Measurements from ENCODE around the gene LMF1.

Gene LMF1

GRCh38 chr16:937311-937710 lies 33.5 kb downstream of the LMF1 start:
- H3K36me3 ChIP-seq (replicated peaks) = no peaks in the 10 kb centered on the region

GRCh38 chr16:935684-936083 lies 35.1 kb downstream of the LMF1 start:
- no peaks in the 10 kb centered on the region for H3K27me3 ChIP-seq (ENCODE audit: low read depth)
- DNase-seq (ENCODE audit: low spot score in 2 of 2) = no peak
- in situ Hi-C loops (cut with MboI; ENCODE audit: low sequenced_read_pairs) = no loop called here

More at GRCh38 chr16:937311-937710, 33.5 kb downstream of the LMF1 start:
- H3K4me1 ChIP-seq = no peaks in the 10 kb centered on the region
- H3K27me3 ChIP-seq (ENCODE audit: low read depth) = no peaks in the 10 kb centered on the region
- in situ Hi-C loops (cut with MboI; ENCODE audit: low sequenced_read_pairs) = no loop called here
- DNase-seq (ENCODE audit: low spot score in 2 of 2) = no peak
- H3K9me3 ChIP-seq = 0 out of 2 replicates have a peak, but pooled peaks cover 3% of the 10 kb centered on the region
- no peak overlapping the region for H3K4me3 ChIP-seq

GRCh38 chr16:934178-934577 lies 36.6 kb downstream of the LMF1 start:
- no peaks in the 10 kb centered on the region for H3K27me3 ChIP-seq (ENCODE audit: low read depth)
- no peaks in the 10 kb centered on the region for H3K4me1 ChIP-seq
- H3K36me3 ChIP-seq (replicated peaks) = no peaks in the 10 kb centered on the region
- no peak for DNase-seq (ENCODE audit: low spot score in 2 of 2)
- no peak overlapping the region for H3K4me3 ChIP-seq
- in situ Hi-C loops (cut with MboI; ENCODE audit: low sequenced_read_pairs) = no loop called here
- H3K9me3 ChIP-seq = no peaks in the 10 kb centered on the region

More at GRCh38 chr16:935684-936083, 35.1 kb downstream of the LMF1 start:
- Histone ChIP-seq H3K4me1 (no peaks in the 10 kb centered on the region), H3K4me3 (no peak overlapping the region), H3K36me3 (replicated peaks) (no peaks in the 10 kb centered on the region), H3K9me3 (no peaks in the 10 kb centered on the region)

GRCh38 chr16:933581-933980 lies 37.2 kb downstream of the LMF1 start:
- H3K27me3 ChIP-seq (ENCODE audit: low read depth) = no peaks in the 10 kb centered on the region

GRCh38 chr16:932831-933330 lies 37.9 kb downstream of the LMF1 start:
- in situ Hi-C loops (cut with MboI; ENCODE audit: low sequenced_read_pairs) = no loop called here
- Histone ChIP-seq H3K9me3 (no peaks in the 10 kb centered on the region), H3K4me3 (no peak overlapping the region), H3K36me3 (replicated peaks) (no peaks in the 10 kb centered on the region), H3K4me1 (no peaks in the 10 kb centered on the region), H3K27me3 (ENCODE audit: low read depth) (no peaks in the 10 kb centered on the region)
- DNase-seq (ENCODE audit: low spot score in 2 of 2) = no peak

More at GRCh38 chr16:933581-933980, 37.2 kb downstream of the LMF1 start:
- in situ Hi-C loops (cut with MboI; ENCODE audit: low sequenced_read_pairs) = no loop called here
- Histone ChIP-seq H3K4me1 (no peaks in the 10 kb centered on the region), H3K36me3 (replicated peaks) (no peaks in the 10 kb centered on the region), H3K9me3 (no peaks in the 10 kb centered on the region), H3K4me3 (no peak overlapping the region)
- DNase-seq (ENCODE audit: low spot score in 2 of 2) = no peak

- Histone ChIP-seq H3K4me1 (no peaks in the 10 kb centered on the region), H3K4me3 (no peak overlapping the region), H3K27me3 (ENCODE audit: low read depth) (no peaks in the 10 kb centered on the region), H3K9me3 (no peaks in the 10 kb centered on the region), H3K36me3 (replicated peaks) (no peaks in the 10 kb centered on the region)
- DNase-seq (ENCODE audit: low spot score in 2 of 2) = no peak
- in situ Hi-C loops (cut with MboI; ENCODE audit: low sequenced_read_pairs) = no loop called here
Observed at GRCh38 chr16:931626-932500, 38.9 kb downstream of the LMF1 start.

- Histone ChIP-seq H3K4me3 (no peak overlapping the region), H3K4me1 (no peaks in the 10 kb centered on the region), H3K27me3 (ENCODE audit: low read depth) (no peaks in the 10 kb centered on the region), H3K9me3 (no peaks in the 10 kb centered on the region; the same call in 1 of the 2 replicates), H3K36me3 (replicated peaks) (no peaks in the 10 kb centered on the region)
- in situ Hi-C loops (cut with MboI; ENCODE audit: low sequenced_read_pairs) = no loop called here
- DNase-seq (ENCODE audit: low spot score in 2 of 2) = no peak
Observed at GRCh38 chr16:931171-931570, 39.6 kb downstream of the LMF1 start.

GRCh38 chr16:930511-930910 lies 40.3 kb downstream of the LMF1 start:
- H3K27me3 ChIP-seq (ENCODE audit: low read depth) = no peaks in the 10 kb centered on the region
- in situ Hi-C loops (cut with MboI; ENCODE audit: low sequenced_read_pairs) = no loop called here
- H3K4me3 ChIP-seq = no peak overlapping the region
- H3K4me1 ChIP-seq = no peaks in the 10 kb centered on the region
- no peaks in the 10 kb centered on the region for H3K36me3 ChIP-seq (replicated peaks)
- no peak for DNase-seq (ENCODE audit: low spot score in 2 of 2)
- no peaks in the 10 kb centered on the region; the same call in 1 of the 2 replicates for H3K9me3 ChIP-seq

GRCh38 chr16:930076-930475 lies 40.7 kb downstream of the LMF1 start:
- Histone ChIP-seq H3K27me3 (ENCODE audit: low read depth) (no peaks in the 10 kb centered on the region), H3K36me3 (replicated peaks) (no peaks in the 10 kb centered on the region), H3K4me3 (no peak overlapping the region), H3K4me1 (no peaks in the 10 kb centered on the region), H3K9me3 (no peaks in the 10 kb centered on the region; the same call in 1 of the 2 replicates)
- DNase-seq (ENCODE audit: low spot score in 2 of 2) = no peak
- in situ Hi-C loops (cut with MboI; ENCODE audit: low sequenced_read_pairs) = no loop called here

GRCh38 chr16:929227-930073 lies 41.3 kb downstream of the LMF1 start:
- Histone ChIP-seq H3K27me3 (ENCODE audit: low read depth) (no peaks in the 10 kb centered on the region), H3K4me3 (no peak overlapping the region), H3K36me3 (replicated peaks) (no peaks in the 10 kb centered on the region), H3K4me1 (no peaks in the 10 kb centered on the region), H3K9me3 (no peaks in the 10 kb centered on the region; the same call in 1 of the 2 replicates)
- no peak for DNase-seq (ENCODE audit: low spot score in 2 of 2)
- in situ Hi-C loops (cut with MboI; ENCODE audit: low sequenced_read_pairs) = no loop called here

- H3K4me1 ChIP-seq = no peaks in the 10 kb centered on the region
- H3K4me3 ChIP-seq = no peak overlapping the region
- no peaks in the 10 kb centered on the region for H3K36me3 ChIP-seq (replicated peaks)
- no peaks in the 10 kb centered on the region for H3K27me3 ChIP-seq (ENCODE audit: low read depth)
- DNase-seq (ENCODE audit: low spot score in 2 of 2) = no peak
- no peaks in the 10 kb centered on the region; the same call in 1 of the 2 replicates for H3K9me3 ChIP-seq
- in situ Hi-C loops (cut with MboI; ENCODE audit: low sequenced_read_pairs) = no loop called here
Observed at GRCh38 chr16:928526-928925, 42.3 kb downstream of the LMF1 start.

- no peak overlapping the region for H3K4me3 ChIP-seq
- H3K36me3 ChIP-seq (replicated peaks) = no peaks in the 10 kb centered on the region
- in situ Hi-C loops (cut with MboI; ENCODE audit: low sequenced_read_pairs) = no loop called here
- no peak for DNase-seq (ENCODE audit: low spot score in 2 of 2)
- H3K4me1 ChIP-seq = no peaks in the 10 kb centered on the region
- H3K27me3 ChIP-seq (ENCODE audit: low read depth) = no peaks in the 10 kb centered on the region
- H3K9me3 ChIP-seq = no peaks in the 10 kb centered on the region; the same call in 1 of the 2 replicates
Observed at GRCh38 chr16:927931-928330, 42.9 kb downstream of the LMF1 start.

GRCh38 chr16:927406-927805 lies 43.4 kb downstream of the LMF1 start:
- Histone ChIP-seq H3K4me3 (no peak overlapping the region), H3K9me3 (no peaks in the 10 kb centered on the region; the same call in 1 of the 2 replicates), H3K27me3 (ENCODE audit: low read depth) (no peaks in the 10 kb centered on the region), H3K36me3 (replicated peaks) (no peaks in the 10 kb centered on the region), H3K4me1 (no peaks in the 10 kb centered on the region)
- DNase-seq (ENCODE audit: low spot score in 2 of 2) = no peak
- in situ Hi-C loops (cut with MboI; ENCODE audit: low sequenced_read_pairs) = no loop called here

GRCh38 chr16:926715-927114 lies 44.1 kb downstream of the LMF1 start:
- in situ Hi-C loops (cut with MboI; ENCODE audit: low sequenced_read_pairs) = no loop called here
- Histone ChIP-seq H3K36me3 (replicated peaks) (no peaks in the 10 kb centered on the region), H3K4me1 (no peaks in the 10 kb centered on the region), H3K27me3 (ENCODE audit: low read depth) (no peaks in the 10 kb centered on the region), H3K9me3 (no peaks in the 10 kb centered on the region; the same call in 1 of the 2 replicates), H3K4me3 (no peak overlapping the region)
- DNase-seq (ENCODE audit: low spot score in 2 of 2) = no peak

All from HAP-1 (cell line).